Breast epithelium (tissue), 3 donors: ENCODE data around the gene AUH.
"Not testable (repeated sequence)": the region's sequence is repeated elsewhere in the genome, so short reads cannot be mapped to it uniquely, and the experiment has no call there.

ENCODE experiments used
- POLR2AphosphoS5 ChIP-seq, 3 donors: sonication (generic); formaldehyde crosslinking; IDR thresholded peaks; one replicate each; pipeline ENCODE4 v1.6.1; 2017; ENCODE audit warnings: antibody characterized with exemption in 3 of 3
- TF ChIP-seq, protein P1 (sequence below), 3 donors: fragments of 450-650 bp; IDR thresholded peaks; one replicate each; pipeline ENCODE4 v1.5.1; 2016 to 2017; ENCODE audit warnings: antibody characterized with exemption in 3 of 3, mild to moderate bottlenecking in 3 of 3, moderate library complexity in 3 of 3

DNA sequence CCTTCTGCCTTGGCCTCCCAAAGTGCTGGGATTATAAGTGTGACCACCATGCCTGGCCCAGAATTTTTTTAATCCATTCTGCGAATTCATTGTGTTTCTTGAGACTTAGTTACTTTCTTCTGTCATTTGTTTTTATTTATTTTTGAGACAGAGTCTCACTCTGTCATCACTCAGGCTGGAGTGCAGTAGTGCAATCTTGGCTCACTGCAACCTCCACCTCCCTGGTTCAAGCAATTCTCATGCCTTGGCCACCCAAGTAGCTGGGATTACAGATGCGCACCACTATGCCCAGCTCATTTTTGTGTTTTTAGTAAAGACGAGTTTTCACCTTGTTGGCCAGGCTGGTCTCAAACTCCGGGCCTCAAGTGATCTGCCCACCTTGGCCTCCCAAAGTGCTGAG, 28.0 kb upstream of the AUH start:
- TF ChIP-seq POLR2AphosphoS5 (IDR thresholded peaks at IDR 0.05): not testable (repeated sequence)
- TF ChIP-seq, protein P1, sequence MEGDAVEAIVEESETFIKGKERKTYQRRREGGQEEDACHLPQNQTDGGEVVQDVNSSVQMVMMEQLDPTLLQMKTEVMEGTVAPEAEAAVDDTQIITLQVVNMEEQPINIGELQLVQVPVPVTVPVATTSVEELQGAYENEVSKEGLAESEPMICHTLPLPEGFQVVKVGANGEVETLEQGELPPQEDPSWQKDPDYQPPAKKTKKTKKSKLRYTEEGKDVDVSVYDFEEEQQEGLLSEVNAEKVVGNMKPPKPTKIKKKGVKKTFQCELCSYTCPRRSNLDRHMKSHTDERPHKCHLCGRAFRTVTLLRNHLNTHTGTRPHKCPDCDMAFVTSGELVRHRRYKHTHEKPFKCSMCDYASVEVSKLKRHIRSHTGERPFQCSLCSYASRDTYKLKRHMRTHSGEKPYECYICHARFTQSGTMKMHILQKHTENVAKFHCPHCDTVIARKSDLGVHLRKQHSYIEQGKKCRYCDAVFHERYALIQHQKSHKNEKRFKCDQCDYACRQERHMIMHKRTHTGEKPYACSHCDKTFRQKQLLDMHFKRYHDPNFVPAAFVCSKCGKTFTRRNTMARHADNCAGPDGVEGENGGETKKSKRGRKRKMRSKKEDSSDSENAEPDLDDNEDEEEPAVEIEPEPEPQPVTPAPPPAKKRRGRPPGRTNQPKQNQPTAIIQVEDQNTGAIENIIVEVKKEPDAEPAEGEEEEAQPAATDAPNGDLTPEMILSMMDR (IDR thresholded peaks at IDR 0.05): not testable (repeated sequence)
